Mesendoderm (in vitro differentiated cells): ENCODE results near the gene OR10A2.
"Not testable (repeated sequence)": the region's sequence is repeated elsewhere in the genome, so short reads cannot be mapped to it uniquely, and the experiment has no call there.

Source experiments
- DNase-seq: peaks from one replicate; pipeline ENCODE4 v3.0.0; 2013
- H2AK5ac ChIP-seq: 2 replicates; pipeline ENCODE4 v1.6.1; 2013; ENCODE audit warnings: low read length, inconsistent platforms
- H2BK120ac ChIP-seq: 2 replicates; pipeline ENCODE4 v1.6.1; 2013; ENCODE audit warnings: low read depth, mild to moderate bottlenecking, low read length, moderate library complexity, mixed read lengths
- H2BK15ac ChIP-seq: replicated peaks from 2 replicates; pipeline ENCODE4 v1.6.1; 2013; ENCODE audit warnings: low read depth, mild to moderate bottlenecking, moderate library complexity
- H2BK5ac ChIP-seq: 2 replicates; pipeline ENCODE4 v1.6.1; 2013; ENCODE audit warnings: low read length, inconsistent platforms
- H3K18ac ChIP-seq: 2 replicates; pipeline ENCODE4 v1.6.1; 2013; ENCODE audit warnings: mild to moderate bottlenecking, low read length, mixed read lengths
- H3K23ac ChIP-seq: one replicate; pipeline ENCODE4 v1.6.1; 2013; ENCODE audit warnings: low read length
- H3K27ac ChIP-seq: 2 replicates; pipeline ENCODE4 v1.5.1; 2013; ENCODE audit warnings: low read depth, mild to moderate bottlenecking, inconsistent platforms, low read length, moderate library complexity
- H3K27me3 ChIP-seq: 2 replicates; pipeline ENCODE4 v1.6.1; 2013; ENCODE audit warnings: low read length, control low read depth, mild to moderate bottlenecking, inconsistent platforms; ENCODE audit not compliant: insufficient read depth, poor library complexity
- H3K36me3 ChIP-seq: 2 replicates; pipeline ENCODE4 v1.6.1; 2013; ENCODE audit warnings: low read length, inconsistent platforms; ENCODE audit not compliant: control insufficient read depth, insufficient read depth
- H3K4ac ChIP-seq: one replicate; pipeline ENCODE4 v1.6.1; 2013; ENCODE audit warnings: low read depth, mild to moderate bottlenecking, low read length, moderate library complexity
- H3K4me1 ChIP-seq: 2 replicates; pipeline ENCODE4 v1.6.1; 2013; ENCODE audit warnings: low read depth, low read length, inconsistent platforms; ENCODE audit not compliant: control insufficient read depth
- H3K4me2 ChIP-seq: 2 replicates; pipeline ENCODE4 v1.6.1; 2013; ENCODE audit warnings: low read length
- H3K4me3 ChIP-seq: 2 replicates; pipeline ENCODE4 v1.5.1; 2013; ENCODE audit warnings: mild to moderate bottlenecking, low read length
- H3K56ac ChIP-seq: one replicate; pipeline ENCODE4 v1.6.1; 2013; ENCODE audit warnings: low read length
- H3K79me1 ChIP-seq: 2 replicates; pipeline ENCODE4 v1.6.1; 2013; ENCODE audit warnings: low read length, inconsistent platforms
- H3K79me2 ChIP-seq: 2 replicates; pipeline ENCODE4 v1.6.1; 2013; ENCODE audit warnings: mild to moderate bottlenecking, low read length; ENCODE audit not compliant: control insufficient read depth, insufficient read depth
- H3K9ac ChIP-seq: 2 replicates; pipeline ENCODE4 v1.6.1; 2013; ENCODE audit warnings: low read length, inconsistent platforms
- H4K5ac ChIP-seq: one replicate; pipeline ENCODE4 v1.6.1; 2013; ENCODE audit warnings: low read length
- H4K8ac ChIP-seq: one replicate; pipeline ENCODE4 v1.6.1; 2013; ENCODE audit warnings: low read depth, mild to moderate bottlenecking, control low read depth, low read length, moderate library complexity
- WGBS: extraction: QIAGEN DNeasy Blood & Tissue Kit; methylation state at CpG from one replicate; pipeline ENCODE4 v1.1.7; 2013; ENCODE audit warnings: low lambda C conversion rate, missing lambda C conversion rate; ENCODE audit not compliant: insufficient coverage; ENCODE audit errors: extremely low coverage; 5-methylcytosine and 5-hydroxymethylcytosine counted together

OR10A2 gene

GRCh38 chr11:6871278-6871677 lies 8.4 kb downstream of the OR10A2 start:
- no peaks in the 10 kb centered on the region for H3K27me3 ChIP-seq
- DNase-seq, result no peak
- H3K9ac ChIP-seq, result no peak overlapping the region
- no peak overlapping the region for H2BK15ac ChIP-seq
- H3K79me1 ChIP-seq, result no peaks in the 10 kb centered on the region
- no peaks in the 10 kb centered on the region for H3K4me1 ChIP-seq
- H3K23ac ChIP-seq, result no peak overlapping the region
- H4K8ac ChIP-seq, result no peak overlapping the region
- H4K5ac ChIP-seq, result no peak overlapping the region
- no peak overlapping the region for H2BK5ac ChIP-seq
- H3K4ac ChIP-seq, result no peak overlapping the region
- no peaks in the 10 kb centered on the region for H3K79me2 ChIP-seq
- no peaks in the 10 kb centered on the region for H3K36me3 ChIP-seq
- H2AK5ac ChIP-seq, result no peak overlapping the region
- H3K4me3 ChIP-seq, result no peak overlapping the region
- WGBS, result no CpG with 5 or more reads among the region's 1 CpG
- no peak overlapping the region for H3K27ac ChIP-seq
- no peak overlapping the region for H3K56ac ChIP-seq
- no peak overlapping the region for H3K18ac ChIP-seq
- no peak overlapping the region for H2BK120ac ChIP-seq
- no peak overlapping the region for H3K4me2 ChIP-seq

GRCh38 chr11:6875761-6876160 lies 12.9 kb downstream of the OR10A2 start:
- H3K27ac ChIP-seq, result no peak overlapping the region
- H3K4me2 ChIP-seq, result no peak overlapping the region
- H3K4me1 ChIP-seq, result no peaks in the 10 kb centered on the region
- H4K8ac ChIP-seq, result no peak overlapping the region
- H3K56ac ChIP-seq, result no peak overlapping the region
- H2BK15ac ChIP-seq, result no peak overlapping the region
- no CpG with 5 or more reads among the region's 2 CpGs for WGBS
- no peak overlapping the region for H4K5ac ChIP-seq
- H3K23ac ChIP-seq, result no peak overlapping the region
- no peaks in the 10 kb centered on the region for H3K27me3 ChIP-seq
- H3K18ac ChIP-seq, result no peak overlapping the region
- H3K36me3 ChIP-seq, result no peaks in the 10 kb centered on the region
- no peak overlapping the region for H2BK120ac ChIP-seq
- no peak overlapping the region for H3K9ac ChIP-seq
- H3K4me3 ChIP-seq, result no peak overlapping the region
- no peak overlapping the region for H2AK5ac ChIP-seq
- no peak overlapping the region for H2BK5ac ChIP-seq
- no peak overlapping the region for H3K4ac ChIP-seq
- H3K79me2 ChIP-seq, result no peaks in the 10 kb centered on the region
- no peaks in the 10 kb centered on the region for H3K79me1 ChIP-seq
- no peak for DNase-seq

GRCh38 chr11:6876325-6876724 lies 13.5 kb downstream of the OR10A2 start, which contains the start of gene OR10A4:
TSS of gene OR10A4 (plus strand) at chr11:6876625. CDS start at chr11:6876648, 23 bp downstream.
- no peaks in the 10 kb centered on the region for H3K27me3 ChIP-seq
- no peak within 1 kb of the TSS for H2BK15ac ChIP-seq
- no peak within 1 kb of the TSS for H3K27ac ChIP-seq
- no peak within 1 kb of the TSS for H3K23ac ChIP-seq
- H3K18ac ChIP-seq, result no peak within 1 kb of the TSS
- no peak within 1 kb of the TSS for H2BK120ac ChIP-seq
- no peaks in the 10 kb centered on the region for H3K4me1 ChIP-seq
- no peak within 1 kb of the TSS for H3K56ac ChIP-seq
- no peak within 1 kb of the TSS for H3K4me3 ChIP-seq
- no peaks in the 10 kb centered on the region for H3K36me3 ChIP-seq
- no peaks in the 10 kb centered on the region for H3K79me2 ChIP-seq
- no peak within 1 kb of the TSS for H2BK5ac ChIP-seq
- H4K5ac ChIP-seq, result no peak within 1 kb of the TSS
- DNase-seq, result no peak
- H3K4me2 ChIP-seq, result no peak within 1 kb of the TSS
- no peak within 1 kb of the TSS for H4K8ac ChIP-seq
- H2AK5ac ChIP-seq, result no peak within 1 kb of the TSS
- H3K9ac ChIP-seq, result no peak within 1 kb of the TSS
- no CpG with 5 or more reads among the region's 1 CpG for WGBS
- no peaks in the 10 kb centered on the region for H3K79me1 ChIP-seq
- H3K4ac ChIP-seq, result no peak within 1 kb of the TSS

GRCh38 chr11:6876914-6877313 lies 14.1 kb downstream of the OR10A2 start:
- H3K4me2 ChIP-seq, result no peak overlapping the region

GRCh38 chr11:6882751-6883150 lies 19.9 kb downstream of the OR10A2 start:
- H3K56ac ChIP-seq, result no peak overlapping the region
- H3K23ac ChIP-seq, result no peak overlapping the region
- DNase-seq, result no peak
- H3K4me1 ChIP-seq, result no peaks in the 10 kb centered on the region
- H3K4me3 ChIP-seq, result no peak overlapping the region
- no peak overlapping the region for H4K5ac ChIP-seq
- H3K79me2 ChIP-seq, result no peaks in the 10 kb centered on the region
- H3K36me3 ChIP-seq, result no peaks in the 10 kb centered on the region
- H2BK15ac ChIP-seq, result no peak overlapping the region
- no peak overlapping the region for H3K4ac ChIP-seq
- no peak overlapping the region for H3K27ac ChIP-seq
- no peak overlapping the region for H2AK5ac ChIP-seq
- no peak overlapping the region for H2BK120ac ChIP-seq
- H3K9ac ChIP-seq, result no peak overlapping the region
- H3K27me3 ChIP-seq, result no peaks in the 10 kb centered on the region
- no peaks in the 10 kb centered on the region for H3K79me1 ChIP-seq
- no peak overlapping the region for H3K4me2 ChIP-seq
- H4K8ac ChIP-seq, result no peak overlapping the region
- no peak overlapping the region for H3K18ac ChIP-seq
- no peak overlapping the region for H2BK5ac ChIP-seq

More at GRCh38 chr11:6876914-6877313, 14.1 kb downstream of the OR10A2 start:
- Histone ChIP-seq H3K79me2 (no peaks in the 10 kb centered on the region), H3K27me3 (no peaks in the 10 kb centered on the region), H3K36me3 (no peaks in the 10 kb centered on the region), H4K5ac (no peak overlapping the region), H3K79me1 (no peaks in the 10 kb centered on the region), H3K18ac (no peak overlapping the region), H3K4me1 (no peaks in the 10 kb centered on the region), H3K27ac (no peak overlapping the region), H2BK120ac (no peak overlapping the region), H2BK5ac (no peak overlapping the region), H3K56ac (no peak overlapping the region), H2AK5ac (no peak overlapping the region), H2BK15ac (no peak overlapping the region), H3K23ac (no peak overlapping the region), H4K8ac (no peak overlapping the region), H3K4me3 (no peak overlapping the region), H3K4ac (no peak overlapping the region), H3K9ac (no peak overlapping the region)
- DNase-seq, result no peak
- WGBS, result no CpG with 5 or more reads among the region's 3 CpGs

- H2BK120ac ChIP-seq, H3K18ac ChIP-seq, H3K4me3 ChIP-seq, H3K23ac ChIP-seq, H2AK5ac ChIP-seq, H3K79me2 ChIP-seq, H3K4me1 ChIP-seq, H2BK5ac ChIP-seq, H3K56ac ChIP-seq, H3K27me3 ChIP-seq, H4K5ac ChIP-seq, H3K79me1 ChIP-seq, H2BK15ac ChIP-seq, H3K4me2 ChIP-seq, H4K8ac ChIP-seq, H3K9ac ChIP-seq, DNase-seq, H3K36me3 ChIP-seq, H3K27ac ChIP-seq, H3K4ac ChIP-seq: not testable (repeated sequence)
- WGBS, result no CpG with 5 or more reads among the region's 5 CpGs
Measured at GRCh38 chr11:6887711-6888110, 24.9 kb downstream of the OR10A2 start.
